ENCODE data around the gene ARVCF. TPM values are rescaled to one million over a fixed set of nuclear protein-coding genes. Genes with fewer than 3 reads are reported as not detected.

Gene ARVCF
- total and polyA plus RNA-seq, 2 experiments from 2014 or later = 15.6 to 122 TPM

DNA sequence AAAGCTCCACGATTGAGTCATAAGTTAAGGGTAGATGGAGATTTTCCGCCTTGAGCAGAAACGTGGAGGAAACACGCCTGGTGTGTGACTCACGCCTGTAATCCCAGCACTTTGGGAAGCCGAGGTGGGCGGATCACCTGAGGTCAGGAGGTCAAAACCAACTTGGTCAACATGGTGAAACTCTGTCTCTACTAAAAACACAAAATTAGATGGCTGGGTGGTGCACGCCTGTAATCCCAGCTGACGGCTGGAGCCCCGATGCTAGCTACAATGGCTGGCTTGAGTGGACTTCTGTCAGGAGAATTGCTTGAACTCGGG lies 46.1 kb upstream of the ARVCF start:
- H3K4me3 ChIP-seq = no peak overlapping the region
- no peak for DNase-seq (ENCODE audit: low spot score)
- Mint-ChIP-seq H3K36me3 (ENCODE audit: low read depth) (no peaks in the 10 kb centered on the region; the same call in 2 of the 3 replicates), H3K27ac (no peak overlapping the region), H3K4me3 (no peak overlapping the region), H3K9me3 (no peaks in the 10 kb centered on the region), H3K27me3 (ENCODE audit: insufficient read depth, low read depth, poor library complexity) (peaks cover 5% of the 10 kb centered on the region), H3K4me1 (no peaks in the 10 kb centered on the region)
- H3K27ac ChIP-seq (ENCODE audit: low read depth) = no peak overlapping the region
- H3K79me2 ChIP-seq (replicated peaks; ENCODE audit: insufficient read depth) = no peaks in the 10 kb centered on the region
- no peaks in the 10 kb centered on the region for H3K36me3 ChIP-seq (ENCODE audit: insufficient read depth)
- no peaks in the 10 kb centered on the region for H3K9me2 ChIP-seq (ENCODE audit: insufficient read depth)
- no peaks in the 10 kb centered on the region for H3K4me1 ChIP-seq (ENCODE audit: insufficient read depth)
- no peak for ATAC-seq
- H3K27me3 ChIP-seq (ENCODE audit: insufficient read depth) = no peaks in the 10 kb centered on the region
- H3F3A ChIP-seq (replicated peaks; ENCODE audit: low read depth) = 0 out of 2 replicates have a peak, but pooled peaks cover 8% of the 10 kb centered on the region
- H3K4me2 ChIP-seq = no peak overlapping the region
- no peaks in the 10 kb centered on the region for H4K20me1 ChIP-seq (replicated peaks; ENCODE audit: insufficient read depth)
- no peak for TF ChIP-seq POLR2AphosphoS5 (IDR thresholded peaks at IDR 0.05; ENCODE audit: low read depth)
- no peak for TF ChIP-seq EZH2phosphoT487 (IDR thresholded peaks at IDR 0.05; ENCODE audit: unreplicated experiment)
- TF ChIP-seq JUNB (IDR thresholded peaks at IDR 0.05; ENCODE audit: unreplicated experiment) = no peak
- TF ChIP-seq ZNF331 (CRISPR knock-in tag; IDR thresholded peaks at IDR 0.05; ENCODE audit: low read depth) = no peak
- no peak for TF ChIP-seq REST (IDR thresholded peaks at IDR 0.05; ENCODE audit: unreplicated experiment)
- no peak for TF ChIP-seq ZNF114 (CRISPR knock-in tag; IDR thresholded peaks at IDR 0.05)
- TF ChIP-seq ETS1 (IDR thresholded peaks at IDR 0.05) = no peak
- TF ChIP-seq CREB1 (CRISPR knock-in tag; IDR thresholded peaks at IDR 0.05; ENCODE audit: low read depth) = no peak
- no peak for TF ChIP-seq STAT1 (IDR thresholded peaks at IDR 0.05; ENCODE audit: unreplicated experiment)
- no peak for TF ChIP-seq ZNF462 (CRISPR knock-in tag; IDR thresholded peaks at IDR 0.05)
- no peak for TF ChIP-seq NANOG (IDR thresholded peaks at IDR 0.05; ENCODE audit: borderline replicate concordance)
- TF ChIP-seq, protein P1, sequence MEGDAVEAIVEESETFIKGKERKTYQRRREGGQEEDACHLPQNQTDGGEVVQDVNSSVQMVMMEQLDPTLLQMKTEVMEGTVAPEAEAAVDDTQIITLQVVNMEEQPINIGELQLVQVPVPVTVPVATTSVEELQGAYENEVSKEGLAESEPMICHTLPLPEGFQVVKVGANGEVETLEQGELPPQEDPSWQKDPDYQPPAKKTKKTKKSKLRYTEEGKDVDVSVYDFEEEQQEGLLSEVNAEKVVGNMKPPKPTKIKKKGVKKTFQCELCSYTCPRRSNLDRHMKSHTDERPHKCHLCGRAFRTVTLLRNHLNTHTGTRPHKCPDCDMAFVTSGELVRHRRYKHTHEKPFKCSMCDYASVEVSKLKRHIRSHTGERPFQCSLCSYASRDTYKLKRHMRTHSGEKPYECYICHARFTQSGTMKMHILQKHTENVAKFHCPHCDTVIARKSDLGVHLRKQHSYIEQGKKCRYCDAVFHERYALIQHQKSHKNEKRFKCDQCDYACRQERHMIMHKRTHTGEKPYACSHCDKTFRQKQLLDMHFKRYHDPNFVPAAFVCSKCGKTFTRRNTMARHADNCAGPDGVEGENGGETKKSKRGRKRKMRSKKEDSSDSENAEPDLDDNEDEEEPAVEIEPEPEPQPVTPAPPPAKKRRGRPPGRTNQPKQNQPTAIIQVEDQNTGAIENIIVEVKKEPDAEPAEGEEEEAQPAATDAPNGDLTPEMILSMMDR (conservative IDR thresholded peaks at IDR 0.05; ENCODE audit: low read depth in 2 of 2) = no peak
- TF ChIP-seq EZH2 (IDR thresholded peaks at IDR 0.05; ENCODE audit: low read depth, unreplicated experiment) = no peak
- no peak overlapping the region for H2AFZ ChIP-seq
